GM18867 (cell line): ENCODE results near the gene PPP1R14C.
"Not testable (repeated sequence)": the region's sequence is repeated elsewhere in the genome, so short reads cannot be mapped to it uniquely, and the experiment has no call there.

Experiments used
- ATAC-seq: cut with Tn5 transposase; IDR thresholded peaks from one replicate; pipeline ENCODE4 v1.9.1; 2021; ENCODE audit warnings: mild to moderate bottlenecking, moderate library complexity; ENCODE audit not compliant: unreplicated experiment

The PPP1R14C gene

DNA sequence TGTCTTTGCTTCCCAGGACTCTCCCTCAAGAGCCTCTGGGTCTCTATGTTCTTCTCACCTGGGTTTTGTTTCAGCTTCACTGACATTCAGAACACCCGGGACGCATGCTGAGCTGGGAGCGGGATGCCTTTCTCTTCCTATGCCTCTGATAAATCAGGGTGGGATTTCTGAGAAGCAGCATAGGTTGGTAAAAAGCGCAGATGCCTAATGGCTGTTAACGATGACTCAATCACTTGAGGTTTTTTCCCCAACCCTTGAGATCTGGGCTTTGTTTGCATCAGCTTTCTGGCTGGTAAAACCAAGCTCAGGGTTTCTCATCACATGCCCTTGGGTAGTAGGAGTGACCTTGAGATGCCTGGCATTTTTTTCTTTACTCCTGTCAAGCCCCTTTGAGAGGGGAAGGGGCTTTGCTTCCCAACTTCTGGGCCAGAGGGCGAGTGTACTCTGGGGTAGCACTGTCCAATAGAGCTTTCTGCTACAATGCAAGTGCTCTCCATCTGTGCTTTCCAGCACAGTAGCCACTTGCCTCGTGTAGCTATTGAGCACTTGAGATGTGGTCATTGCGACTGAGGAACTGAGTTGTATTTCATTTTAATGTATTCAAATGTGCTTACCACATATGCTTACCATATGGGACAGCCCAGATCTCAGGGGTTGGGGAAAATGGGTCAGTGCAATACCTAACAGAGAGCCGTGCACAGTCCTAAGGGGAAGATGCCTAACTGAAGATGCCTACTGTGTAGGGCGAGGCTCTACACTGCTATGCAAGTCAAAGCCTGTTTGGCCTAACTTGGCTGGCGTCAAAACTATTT, 69.1 kb downstream of the PPP1R14C start:
- ATAC-seq = no peak

DNA sequence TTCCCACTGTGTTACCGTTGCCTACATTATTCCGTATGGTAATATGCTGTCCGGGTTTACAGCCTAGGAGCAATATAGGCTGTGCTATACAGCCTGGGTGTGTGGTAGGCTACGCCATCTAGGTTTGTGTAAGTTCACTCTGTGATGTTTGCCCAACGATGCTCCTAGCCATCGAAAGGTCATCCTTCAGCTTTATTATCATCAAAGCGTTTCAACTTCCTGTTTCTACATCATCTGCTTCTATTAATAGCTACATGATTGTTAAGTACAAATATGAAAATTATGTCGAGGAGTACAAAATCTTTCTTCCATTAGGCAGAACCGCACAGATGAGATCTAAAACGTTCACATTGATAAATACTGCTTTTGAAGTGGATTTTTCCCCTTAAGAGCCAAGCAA, 69.9 kb downstream of the PPP1R14C start:
- no peak for ATAC-seq

DNA sequence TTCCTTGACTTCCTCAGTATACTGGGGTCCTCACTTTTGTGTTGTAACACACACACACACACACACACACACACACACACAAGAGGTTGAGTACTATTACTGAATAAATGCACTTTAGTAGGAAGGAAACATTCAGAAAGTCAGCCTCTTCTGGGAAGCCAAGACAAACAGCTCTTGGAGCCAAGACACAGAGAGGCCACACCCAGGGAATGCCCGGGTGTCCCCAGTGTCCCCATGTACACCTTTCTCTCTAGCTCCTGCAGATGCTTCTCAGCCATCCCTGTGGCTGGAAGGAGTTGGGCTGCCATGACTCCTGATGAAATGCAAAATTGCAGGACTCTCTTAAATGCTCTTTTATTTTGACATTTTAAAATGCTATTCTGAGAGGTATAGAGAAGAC, 70.5 kb downstream of the PPP1R14C start:
- ATAC-seq = no peak

DNA sequence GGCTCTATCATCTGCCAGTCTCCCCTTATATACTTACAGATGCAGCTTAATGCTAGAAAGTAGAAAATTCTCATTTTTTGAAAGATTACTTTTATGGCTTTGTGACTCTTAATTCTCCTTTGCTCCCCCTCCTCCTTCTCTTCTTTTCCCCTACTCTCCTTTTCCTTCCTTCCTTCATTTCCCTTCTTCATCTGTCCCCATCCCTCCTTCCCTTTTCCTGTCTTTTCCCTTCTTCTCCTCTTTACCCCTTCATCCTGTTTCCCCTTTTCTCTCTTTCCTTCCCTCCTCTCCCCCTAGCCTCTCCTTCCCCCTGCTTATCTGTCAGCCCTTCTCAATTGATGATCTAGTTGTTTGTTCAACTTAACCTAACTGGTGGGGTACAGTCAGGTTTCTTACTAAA, 71.5 kb downstream of the PPP1R14C start:
- ATAC-seq = no peak

DNA sequence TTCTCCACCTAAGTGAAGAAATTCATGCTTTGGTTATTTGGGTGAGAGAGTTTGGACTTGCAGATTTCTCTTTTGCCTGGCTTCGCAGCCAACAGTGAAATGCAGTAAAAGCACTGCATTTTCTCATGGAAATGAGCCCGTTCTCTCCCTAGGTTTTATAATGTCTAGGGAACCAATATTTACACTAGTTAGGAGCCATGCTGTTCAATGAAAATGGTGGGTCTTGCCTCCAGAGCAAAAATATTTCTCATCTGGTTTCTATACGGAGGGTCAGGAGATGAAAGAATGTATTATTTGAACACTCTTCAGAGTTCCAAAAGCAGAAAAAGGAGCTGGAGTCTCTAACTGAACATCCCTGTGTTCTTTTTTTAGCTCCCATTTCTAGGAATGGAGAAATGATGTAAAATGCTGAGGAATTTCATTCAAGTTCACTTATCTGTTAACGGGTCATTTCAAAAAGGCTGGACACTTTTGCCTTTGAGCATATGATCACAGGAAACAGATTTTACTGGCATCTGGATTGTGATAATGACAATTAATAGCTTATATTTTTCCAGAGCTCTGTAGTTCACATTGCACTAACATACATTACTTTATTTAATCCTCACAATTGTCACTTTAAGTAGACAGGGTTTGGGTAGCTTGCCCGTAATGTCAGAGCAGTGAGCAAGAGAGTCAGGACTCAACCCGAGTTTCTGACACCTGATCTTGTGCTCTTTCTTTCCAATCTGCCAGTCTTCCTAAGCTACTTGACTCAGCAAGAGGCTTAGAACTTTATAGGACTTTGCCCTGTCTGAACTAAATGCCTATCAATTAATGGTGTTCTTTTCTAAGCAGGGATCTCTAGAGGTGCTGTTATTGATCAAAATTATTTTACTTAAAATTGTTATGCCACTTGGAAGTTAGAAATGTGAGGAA, 78.0 kb downstream of the PPP1R14C start:
- no peak for ATAC-seq

DNA sequence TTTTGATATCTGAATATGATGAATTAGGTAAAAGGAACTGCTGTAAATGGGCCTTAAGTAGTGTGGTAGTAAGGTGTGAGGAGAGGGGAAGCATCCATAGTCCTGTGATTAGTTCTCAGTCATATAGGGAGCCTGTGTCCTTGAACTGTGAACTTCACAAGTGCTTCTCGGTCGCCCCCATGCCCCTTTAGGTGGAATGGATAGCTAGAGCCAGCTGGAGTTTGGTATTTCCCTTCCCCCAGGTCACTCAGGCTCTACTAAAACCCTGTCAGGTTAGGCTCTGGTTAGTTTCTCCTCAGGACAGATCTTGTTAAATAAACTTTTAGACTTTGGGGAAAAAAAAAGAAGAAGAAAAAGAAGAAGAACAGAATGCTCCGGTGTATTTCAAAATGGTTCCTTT, 82.0 kb downstream of the PPP1R14C start:
- ATAC-seq = no peak

DNA sequence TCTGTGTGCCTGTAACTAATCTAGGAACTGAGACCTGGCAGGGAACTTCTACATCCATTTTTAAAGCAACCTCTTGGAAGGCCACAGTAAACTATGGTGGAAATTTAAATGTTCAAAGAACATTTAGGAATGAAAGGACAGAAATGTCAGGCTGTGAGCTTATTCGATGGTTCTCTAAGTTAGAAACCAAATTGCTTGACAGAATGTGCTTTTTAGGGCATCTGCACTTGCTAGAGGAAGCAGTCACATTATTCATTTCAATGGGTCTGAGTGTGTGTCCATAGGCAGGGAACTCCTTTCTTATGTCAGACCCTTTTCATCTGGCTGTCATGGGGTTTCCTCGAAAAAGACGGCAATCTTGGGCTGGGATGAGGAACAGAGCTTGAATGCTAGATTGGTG, 84.4 kb downstream of the PPP1R14C start:
- ATAC-seq = no peak

DNA sequence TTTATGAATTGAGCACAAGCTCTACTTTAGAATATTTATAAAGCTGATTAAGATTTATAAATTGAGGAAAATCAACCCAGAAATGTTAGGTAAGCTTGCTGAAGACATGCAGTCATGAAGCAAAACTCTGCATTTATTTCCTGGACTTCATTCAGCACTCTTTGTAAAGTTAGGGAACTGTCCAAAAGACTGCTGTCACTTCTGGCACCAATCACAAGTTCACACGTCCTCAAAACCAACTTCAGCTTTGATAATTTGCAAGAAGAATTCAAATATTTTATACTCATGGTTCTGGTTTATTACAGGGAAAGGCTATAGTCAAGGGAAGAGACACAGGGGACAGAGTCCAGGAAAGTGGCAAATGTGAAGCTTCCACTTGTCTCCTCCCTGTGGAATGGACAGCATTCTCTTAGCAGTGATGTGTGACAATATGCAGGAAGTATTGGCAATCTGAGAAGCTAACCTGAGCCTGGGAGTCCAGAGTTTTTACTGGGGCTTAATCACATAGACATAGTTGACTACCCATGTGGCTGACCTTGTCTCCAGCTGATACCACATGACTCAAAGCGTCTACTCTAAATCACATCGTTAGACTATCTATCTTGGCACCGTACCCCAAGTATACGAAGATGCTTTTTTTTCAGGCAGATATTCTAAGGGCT, 85.4 kb downstream of the PPP1R14C start:
- ATAC-seq = no peak

DNA sequence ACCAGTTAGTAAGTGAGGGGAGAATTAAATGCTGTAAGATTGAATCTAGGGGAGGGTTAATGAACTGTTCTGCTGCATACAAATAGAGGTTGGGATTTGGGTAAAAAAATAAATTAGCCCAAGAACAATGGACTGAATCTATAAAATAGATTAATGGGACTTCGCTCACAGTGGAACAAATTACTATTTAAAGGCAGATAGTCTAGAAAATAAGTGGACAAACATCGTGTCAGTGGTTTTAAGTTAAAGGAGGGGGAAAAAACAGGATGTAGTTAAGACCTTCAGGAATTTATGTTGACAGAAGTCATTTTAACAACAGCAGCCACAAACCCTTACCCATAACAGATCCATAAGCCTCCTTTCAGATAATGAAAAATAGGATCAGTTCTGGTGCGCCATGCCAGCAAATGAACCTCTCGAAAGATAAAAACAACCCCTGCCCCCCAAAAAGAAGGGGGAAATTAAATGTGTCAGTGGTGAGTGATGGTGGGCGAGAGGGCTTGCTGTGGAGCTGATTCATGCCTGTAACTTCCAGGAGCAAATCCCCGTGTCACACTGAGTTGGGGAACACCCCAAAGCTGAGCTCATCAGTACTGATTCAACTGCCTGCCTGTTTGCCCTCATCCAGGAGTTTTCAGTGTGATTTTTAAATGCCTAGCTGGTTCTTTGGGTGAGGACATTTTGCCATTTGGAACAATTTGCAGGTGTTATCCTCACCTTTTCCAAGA, 86.8 kb downstream of the PPP1R14C start:
- no peak for ATAC-seq

DNA sequence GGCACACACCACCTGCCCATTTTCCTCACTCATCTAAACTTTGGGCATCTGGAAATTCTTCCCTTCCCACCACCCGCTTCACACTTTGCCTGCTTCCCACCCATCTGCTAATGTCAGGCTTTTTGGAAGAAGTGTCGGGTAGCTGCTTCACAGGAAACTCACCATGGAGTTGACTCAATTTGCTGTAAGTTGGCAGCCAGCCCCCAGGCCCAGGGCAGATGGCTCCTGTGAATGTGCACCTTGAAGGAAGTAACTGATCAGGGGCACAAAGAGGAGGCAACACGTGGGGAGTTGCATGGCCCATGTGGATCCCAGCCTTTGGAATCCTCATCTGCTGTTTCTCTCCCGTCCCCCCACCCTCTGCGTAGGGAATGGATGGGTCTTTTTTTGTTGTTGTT, 87.3 kb downstream of the PPP1R14C start:
- ATAC-seq = no peak

DNA sequence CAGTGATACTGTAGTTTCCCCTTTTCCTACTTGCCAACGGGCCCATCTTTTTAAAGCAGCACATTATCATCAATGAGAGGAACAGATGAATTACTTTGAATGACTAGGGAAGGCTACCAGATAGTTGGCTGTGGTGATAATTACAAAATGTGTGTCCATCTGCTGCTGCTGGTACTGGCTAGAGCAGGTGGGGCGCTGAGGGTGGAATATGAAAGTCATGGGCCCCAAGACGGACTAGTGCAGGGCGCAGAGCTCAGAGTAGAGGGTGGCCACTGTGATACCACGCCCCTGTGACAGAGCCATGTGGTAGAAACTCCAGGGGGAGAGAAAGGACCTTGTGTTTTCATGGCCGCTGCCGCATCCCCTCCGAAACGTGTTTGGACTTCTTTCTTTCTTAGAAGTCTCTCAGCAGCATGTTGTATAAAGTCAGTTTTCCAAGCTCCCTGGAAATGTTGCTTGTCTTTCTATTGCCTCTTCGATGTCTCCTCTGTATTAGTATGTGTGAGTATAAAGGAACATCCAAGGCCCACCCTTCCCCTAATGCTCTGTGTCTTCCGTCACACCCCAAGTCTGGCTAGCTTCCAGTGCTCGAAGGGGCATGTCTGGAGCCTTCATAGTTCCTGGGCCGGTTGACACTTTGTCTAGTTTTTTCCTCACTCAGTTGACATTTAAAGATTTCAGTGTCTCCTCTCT, 88.1 kb downstream of the PPP1R14C start:
- no peak for ATAC-seq

DNA sequence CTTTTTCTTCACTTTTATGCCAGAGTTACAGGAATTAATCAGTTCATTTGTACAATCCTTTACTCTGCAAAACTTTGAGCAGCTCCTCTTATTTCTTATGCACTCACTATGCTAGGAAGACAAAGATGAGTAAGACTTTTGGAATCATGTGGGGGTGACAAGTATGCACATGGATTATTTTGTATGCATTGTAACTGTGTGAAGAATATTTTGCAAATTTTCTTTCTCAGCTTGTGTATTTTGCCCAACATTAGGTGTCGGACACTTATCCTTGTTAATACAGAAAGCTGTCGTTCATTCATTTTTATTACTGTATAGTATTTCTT, 88.6 kb downstream of the PPP1R14C start:
- ATAC-seq = no peak

DNA sequence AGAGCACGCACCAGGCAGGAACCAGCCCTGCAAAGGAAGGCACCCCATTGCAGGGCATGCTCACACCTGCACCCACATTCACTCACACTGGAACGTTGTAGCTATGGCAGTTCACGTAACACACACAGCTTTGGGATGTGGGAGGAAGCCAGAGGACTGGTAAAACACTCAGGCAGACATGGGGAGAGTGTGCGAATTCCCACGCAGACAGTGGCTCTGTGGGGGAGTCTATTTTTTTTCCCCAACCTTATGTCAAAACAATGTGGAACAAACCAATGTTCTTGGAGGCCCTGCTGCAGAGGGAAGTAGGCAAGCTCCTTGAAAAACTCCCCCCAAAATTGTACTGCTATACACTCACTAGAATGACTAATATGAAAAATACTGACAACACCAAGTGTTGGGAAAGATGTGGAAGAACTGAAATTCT, 91.0 kb downstream of the PPP1R14C start:
- no peak for ATAC-seq

DNA sequence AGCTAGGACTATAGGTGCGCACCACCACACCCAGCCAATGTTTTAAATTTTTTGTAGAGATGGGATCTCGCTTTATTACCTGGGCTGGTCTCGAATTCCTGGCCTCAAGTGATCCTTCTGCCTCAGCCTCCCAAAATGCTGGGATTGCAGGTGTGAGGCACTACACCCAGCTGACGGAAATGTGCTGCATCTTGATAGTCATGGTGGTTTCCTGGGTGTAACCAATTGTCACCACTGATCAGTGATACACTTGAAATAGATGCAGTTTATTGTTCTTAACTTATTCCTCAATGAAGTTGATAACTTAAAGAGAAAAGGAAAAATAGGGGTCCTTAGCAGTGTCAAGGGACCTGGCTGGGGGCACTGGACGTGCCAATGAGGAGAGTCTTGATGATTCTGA, 92.4 kb downstream of the PPP1R14C start:
- no peak for ATAC-seq

DNA sequence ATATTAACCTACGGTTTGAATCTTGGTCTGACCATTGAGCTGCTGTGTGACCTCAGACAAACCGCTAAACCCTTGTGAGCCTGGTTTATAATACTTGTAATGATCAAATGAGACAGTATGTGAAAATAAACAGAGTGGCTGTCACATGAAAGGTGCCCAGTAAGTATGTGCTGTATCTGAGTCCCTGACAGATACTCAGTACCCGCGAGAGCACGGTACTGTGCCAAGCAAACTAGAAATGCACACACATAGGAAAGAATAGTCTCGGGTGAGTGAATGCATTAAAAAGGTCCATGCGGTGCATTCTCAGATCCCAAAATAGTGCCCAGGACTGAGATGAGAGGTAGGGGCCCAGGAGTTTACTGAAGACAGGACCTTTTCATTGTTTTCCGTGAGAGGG, 93.3 kb downstream of the PPP1R14C start:
- ATAC-seq = no peak

DNA sequence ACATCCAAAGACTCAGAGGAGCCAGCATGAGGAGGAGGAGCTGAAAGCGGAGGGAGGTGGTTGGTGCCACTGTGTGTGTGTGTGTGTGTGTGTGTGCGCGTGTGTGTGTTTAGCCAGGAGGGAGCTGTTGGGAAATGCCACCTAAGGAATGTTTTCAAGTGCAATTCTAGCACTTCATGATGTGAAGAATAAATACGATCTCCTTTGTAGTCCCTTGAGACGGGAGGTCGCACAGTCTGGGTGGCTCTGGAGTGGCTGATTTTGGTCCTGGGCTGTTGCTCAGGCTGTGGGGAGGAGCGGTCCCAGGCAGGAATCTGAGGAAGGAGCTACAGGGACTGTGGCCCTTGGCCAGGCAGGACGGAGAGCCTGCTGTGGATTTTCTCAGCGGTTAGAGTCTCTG, 93.7 kb downstream of the PPP1R14C start:
- no peak for ATAC-seq

DNA sequence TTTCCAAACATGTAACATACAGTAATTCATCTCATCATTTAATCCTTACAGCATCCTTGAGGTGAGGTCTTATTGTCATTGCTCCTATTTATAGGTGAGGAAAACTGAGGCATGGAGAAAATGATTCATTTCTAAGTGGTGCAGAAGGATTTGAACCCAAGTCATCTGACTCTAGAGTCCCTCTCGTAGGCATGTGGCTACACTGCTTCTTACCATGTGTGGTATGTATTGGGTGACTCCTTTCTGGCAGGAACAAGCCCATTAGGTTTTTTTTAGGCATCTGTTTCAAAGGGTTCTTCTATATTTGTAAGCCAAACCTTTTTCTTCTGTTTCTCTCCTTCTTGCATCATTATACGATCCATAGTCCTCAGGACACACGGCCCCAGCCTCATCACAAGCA, 94.8 kb downstream of the PPP1R14C start:
- ATAC-seq = no peak

DNA sequence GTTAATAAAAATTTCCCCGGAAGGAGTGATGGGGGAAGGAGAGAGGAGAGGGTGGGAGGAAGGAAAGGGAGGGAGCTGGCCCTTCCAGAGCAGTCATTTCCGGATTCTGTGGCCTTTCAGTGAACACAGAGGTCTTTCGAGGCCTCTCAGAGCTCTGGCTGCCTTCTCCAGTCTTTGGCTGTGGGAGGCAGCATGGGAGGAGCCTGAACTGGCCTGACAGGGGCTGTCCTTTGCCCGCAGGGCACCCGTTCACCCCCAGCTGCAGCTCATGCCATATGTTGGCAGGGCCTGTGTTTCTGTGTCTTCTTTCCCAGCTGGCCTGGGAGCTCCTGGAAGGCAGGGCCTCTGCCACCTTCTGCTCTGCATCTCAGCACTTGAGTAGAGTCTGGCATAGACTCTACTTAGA, 95.5 kb downstream of the PPP1R14C start:
- no peak for ATAC-seq

DNA sequence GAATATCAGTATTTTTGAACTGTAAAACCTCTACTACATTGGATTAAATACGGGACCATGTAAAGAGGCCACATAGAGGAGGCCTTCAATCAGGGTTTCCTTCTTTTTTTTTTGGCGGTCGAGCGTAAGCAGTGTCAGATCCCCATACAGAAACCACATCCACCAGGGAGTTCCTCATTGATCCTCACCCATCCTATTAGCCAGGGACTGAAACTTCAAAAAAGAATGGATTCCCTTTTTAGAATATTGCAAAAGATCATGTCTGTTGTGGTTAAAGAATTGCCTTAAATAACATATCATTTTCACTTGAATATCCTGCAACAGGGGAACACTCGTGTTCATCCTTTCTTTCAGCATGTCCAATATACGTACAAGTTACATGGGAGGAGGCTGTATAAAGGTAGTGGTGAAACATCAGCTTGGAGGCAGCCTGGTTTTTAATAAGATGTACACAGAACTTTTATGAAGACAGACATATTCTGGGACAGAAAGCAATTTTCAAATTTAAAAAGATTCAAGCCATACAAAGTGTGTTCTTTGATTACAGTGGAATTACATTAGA, 96.1 kb downstream of the PPP1R14C start:
- ATAC-seq = no peak

DNA sequence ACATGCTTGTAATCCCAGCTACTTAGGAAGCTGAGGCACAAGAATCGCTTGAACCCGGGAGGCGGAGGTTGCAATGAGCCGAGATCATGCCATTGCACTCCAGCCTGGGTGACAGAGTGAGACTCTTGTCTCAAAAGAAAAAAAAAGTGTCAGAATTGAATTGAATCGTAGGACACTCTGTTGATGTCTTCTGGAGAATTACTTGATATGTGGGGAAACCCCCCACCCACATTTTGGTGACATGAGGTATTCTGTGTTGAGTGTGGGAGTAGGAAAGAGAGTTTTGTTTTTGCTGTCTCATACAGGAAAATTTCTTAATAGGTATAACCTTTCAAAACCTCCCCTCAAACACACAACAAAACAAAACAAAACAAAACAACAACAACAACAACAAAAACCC, 98.9 kb downstream of the PPP1R14C start:
- ATAC-seq = not testable (repeated sequence)
